Neural cell (in vitro differentiated cells): ENCODE measurements around the gene BICRAL.

Experiments used
- CTCF ChIP-seq: fragments of 450-650 bp; IDR thresholded peaks from 2 replicates; pipeline ENCODE4 v1.5.1; 2014; ENCODE audit warnings: antibody characterized with exemption, mild to moderate bottlenecking, moderate library complexity; ENCODE audit not compliant: poor library complexity, severe bottlenecking
- EP300 ChIP-seq: fragments of 450-650 bp; conservative IDR thresholded peaks from 2 replicates; pipeline ENCODE4 v1.6.1; 2014; ENCODE audit warnings: antibody characterized with exemption, mild to moderate bottlenecking, moderate library complexity; ENCODE audit not compliant: poor library complexity, severe bottlenecking
- EZH2 ChIP-seq: fragments of 200-600, 300-800 bp; shearing (Covaris generic), sonication (generic); IDR thresholded peaks from 2 replicates; pipeline ENCODE4 v1.6.1; 2014; ENCODE audit warnings: antibody characterized with exemption, low read length, borderline replicate concordance, mild to moderate bottlenecking; ENCODE audit not compliant: insufficient read depth, poor library complexity, severe bottlenecking
- MXI1 ChIP-seq: fragments of 450-650 bp; conservative IDR thresholded peaks from 2 replicates; pipeline ENCODE4 v1.6.1; 2014; ENCODE audit warnings: antibody characterized with exemption, mild to moderate bottlenecking; ENCODE audit not compliant: poor library complexity, severe bottlenecking
- POLR2AphosphoS5 ChIP-seq: IDR thresholded peaks from 2 replicates; pipeline ENCODE4 v1.6.1; 2012
- RAD21 ChIP-seq: fragments of 450-650 bp; conservative IDR thresholded peaks from 2 replicates; pipeline ENCODE4 v1.6.1; 2014; ENCODE audit warnings: antibody characterized with exemption, mild to moderate bottlenecking, moderate library complexity
- REST ChIP-seq: IDR thresholded peaks from 2 replicates; pipeline ENCODE4 v1.6.1; 2012; ENCODE audit warnings: borderline replicate concordance
- SMC3 ChIP-seq: fragments of 450-650 bp; conservative IDR thresholded peaks from 2 replicates; pipeline ENCODE4 v1.6.1; 2014; ENCODE audit warnings: antibody characterized with exemption, mild to moderate bottlenecking, moderate library complexity; ENCODE audit not compliant: poor library complexity
- TAF1 ChIP-seq: IDR thresholded peaks from 2 replicates; pipeline ENCODE4 v1.6.1; 2012; ENCODE audit warnings: low read depth

- TF ChIP-seq EZH2 = no peak
- TF ChIP-seq CTCF = no peak
- TF ChIP-seq SMC3 = no peak
- no peak for TF ChIP-seq EP300
- no peak for TF ChIP-seq POLR2AphosphoS5
- no peak for TF ChIP-seq REST
- no peak for TF ChIP-seq TAF1
- no peak for TF ChIP-seq RAD21
- no peak for TF ChIP-seq MXI1
Observed at GRCh38 chr6:42821846-42822245, 40.0 kb downstream of the BICRAL start.
